GM23248 (cell line): ENCODE measurements around the gene PLCG1. TPM values are rescaled to one million over a fixed set of nuclear protein-coding genes. Genes with fewer than 3 reads are reported as not detected.

Source experiments
- DNase-seq: peaks from one replicate; pipeline ENCODE4 v3.0.0-alpha.2; 2015
- H2AFZ ChIP-seq: fragments of 200-600 bp; sonication (generic); 2 replicates; pipeline ENCODE4 v1.6.1; 2016; ENCODE audit warnings: antibody characterized with exemption
- H3F3A ChIP-seq: fragments of 200-600 bp; sonication (generic); 2 replicates; pipeline ENCODE4 v1.6.1; 2016; ENCODE audit warnings: mild to moderate bottlenecking, antibody characterized with exemption, mixed run types; ENCODE audit not compliant: insufficient read depth
- H3K27ac ChIP-seq: fragments of 200-600 bp; sonication (generic); 2 replicates; pipeline ENCODE4 v1.5.1; 2016; ENCODE audit warnings: mild to moderate bottlenecking
- H3K27me3 ChIP-seq: fragments of 200-600 bp; sonication (generic); replicated peaks from 2 replicates; pipeline ENCODE4 v1.6.1; 2016; ENCODE audit warnings: mild to moderate bottlenecking; ENCODE audit not compliant: insufficient read depth
- H3K36me3 ChIP-seq: fragments of 200-600 bp; sonication (generic); 2 replicates; pipeline ENCODE4 v1.6.1; 2016; ENCODE audit warnings: low read depth, mild to moderate bottlenecking
- H3K4me1 ChIP-seq: fragments of 200-600 bp; sonication (generic); 2 replicates; pipeline ENCODE4 v1.6.1; 2016; ENCODE audit warnings: mild to moderate bottlenecking; ENCODE audit not compliant: insufficient read depth
- H3K4me2 ChIP-seq: fragments of 200-600 bp; sonication (generic); one replicate; pipeline ENCODE4 v1.6.1; 2016; ENCODE audit warnings: mild to moderate bottlenecking; ENCODE audit not compliant: unreplicated experiment
- H3K4me3 ChIP-seq: fragments of 200-600 bp; sonication (generic); 2 replicates; pipeline ENCODE4 v1.5.1; 2016; ENCODE audit warnings: mild to moderate bottlenecking
- H3K79me2 ChIP-seq: fragments of 200-600 bp; sonication (generic); 2 replicates; pipeline ENCODE4 v1.6.1; 2016; ENCODE audit warnings: mild to moderate bottlenecking; ENCODE audit not compliant: insufficient read depth
- H3K9ac ChIP-seq: fragments of 200-600 bp; sonication (generic); 2 replicates; pipeline ENCODE4 v1.6.1; 2016; ENCODE audit warnings: mild to moderate bottlenecking
- H3K9me2 ChIP-seq: fragments of 200-600 bp; sonication (generic); 2 replicates; pipeline ENCODE4 v1.6.1; 2016; ENCODE audit warnings: mixed run types, mild to moderate bottlenecking, moderate library complexity; ENCODE audit not compliant: insufficient read depth
- H3K9me3 ChIP-seq: fragments of 200-600 bp; sonication (generic); one replicate; pipeline ENCODE4 v1.6.1; 2017; ENCODE audit warnings: low read depth
- H4K20me1 ChIP-seq: fragments of 200-600 bp; sonication (generic); 2 replicates; pipeline ENCODE4 v1.6.0; 2016; ENCODE audit not compliant: insufficient read depth
- EZH2 ChIP-seq: fragments of 200-600 bp; sonication (generic); IDR thresholded peaks from 2 replicates; pipeline ENCODE4 v1.6.1; 2018; ENCODE audit warnings: antibody characterized with exemption, mild to moderate bottlenecking; ENCODE audit not compliant: insufficient read depth, poor library complexity, severe bottlenecking
- EZH2phosphoT487 ChIP-seq: fragments of 200-600 bp; sonication (generic); IDR thresholded peaks from 2 replicates; pipeline ENCODE4 v1.6.1; 2018; ENCODE audit warnings: antibody characterized with exemption, moderate library complexity, mild to moderate bottlenecking, low read depth; ENCODE audit not compliant: insufficient read depth
- WGBS, 2 experiments: methylation state at CpG; one replicate each; pipeline ENCODE4 v1.1.6; 2015 to 2017; ENCODE audit warnings: low lambda C conversion rate in 2 of 2, low coverage in 1 of 2; ENCODE audit errors: missing lambda C conversion rate in 2 of 2; 5-methylcytosine and 5-hydroxymethylcytosine counted together
- in situ Hi-C: fragments of 300-500 bp; cut with MboI; formaldehyde crosslinking; loops from 2 replicates; pipeline ENCODE4 v1.15.0; 2020
- microRNA-seq: library from miRNA; unstranded; fragments of <30 nt; microRNA quantifications from one replicate; pipeline ENCODE4, GENCODE V29; 2016; ENCODE audit warnings: borderline number of aligned reads
- polyA plus RNA-seq: library from polyadenylated mRNA; unstranded; fragments of >200 nt; fragmentation: Nextera tagmentation; extraction: Ambion mirVana; gene quantifications from 2 replicates; pipeline ENCODE4 v1.2.1, GENCODE V29; 2016
- small RNA-seq: library from RNA; depleted of rRNA; stranded (forward); fragments of <200 nt; gene quantifications from one replicate; pipeline ENCODE3, GENCODE V24; 2014; ENCODE audit warnings: low read depth, low replicate concordance
- total RNA-seq: library from RNA; depleted of rRNA; stranded (reverse); fragments of >200 nt; shearing (Covaris generic); gene quantifications from 2 replicates; pipeline ENCODE4 v1.2.3, GENCODE V29; 2014; rRNA removed

Gene PLCG1
- total and polyA plus RNA-seq, 2 experiments from 2014 or later = 8.3 to 32.6 TPM

DNA sequence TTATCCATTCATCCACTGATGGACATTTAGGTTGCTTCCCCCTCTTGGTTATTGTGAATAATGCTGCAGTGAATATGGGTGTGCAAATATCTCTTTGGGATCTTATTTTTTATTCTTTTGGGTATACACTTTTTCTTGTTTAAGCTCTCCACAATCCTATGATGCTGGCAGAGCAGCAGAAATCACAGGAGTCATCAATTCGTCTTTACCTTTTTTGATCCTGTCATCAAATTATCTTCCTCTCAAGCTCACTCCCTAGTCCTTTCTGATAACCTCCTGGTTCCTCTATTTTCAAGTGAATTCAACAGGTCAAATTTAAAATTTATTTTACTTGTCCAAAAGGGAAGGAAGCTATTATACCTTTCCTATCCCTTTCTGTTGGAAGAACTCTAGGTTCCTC lies 89.1 kb downstream of the PLCG1 start:
- H3F3A ChIP-seq = peaks cover 15% of the 10 kb centered on the region
- peaks cover 26% of the 10 kb centered on the region for H3K4me1 ChIP-seq
- H3K4me2 ChIP-seq = no peak overlapping the region
- no peak overlapping the region for H3K27ac ChIP-seq
- TF ChIP-seq EZH2phosphoT487 = no peak
- no peak for TF ChIP-seq EZH2
- H4K20me1 ChIP-seq = no peaks in the 10 kb centered on the region
- 97 to 100% methylated on average over 1 of the region's 1 CpG for WGBS, 2 experiments
- no peak overlapping the region for H2AFZ ChIP-seq
- no peak overlapping the region for H3K9ac ChIP-seq
- in situ Hi-C loops = no loop called here
- no peaks in the 10 kb centered on the region for H3K9me2 ChIP-seq
- peaks cover 98% of the 10 kb centered on the region for H3K79me2 ChIP-seq
- DNase-seq = no peak
- H3K9me3 ChIP-seq = no peaks in the 10 kb centered on the region
- H3K27me3 ChIP-seq = no peaks in the 10 kb centered on the region
- no peak overlapping the region for H3K4me3 ChIP-seq
- no peaks in the 10 kb centered on the region for H3K36me3 ChIP-seq

Small RNAs within 50 kb of the gene (microRNA-seq; reads per million reads assigned to microRNA genes)
- gene MIR6871 = not detected

Small RNAs within 50 kb of the gene (small RNA-seq; reads per million reads assigned to genes)
- gene AL022394.1 (not detected), gene MIR6871 (not detected)

Other genes starting within 250 kb of the PLCG1 start
- 7.2 and 9.0 TPM in 2 replicates for gene TOP1, start 108.7 kb upstream of the PLCG1 start, total RNA-seq
- gene TOP1, start 108.7 kb upstream of the PLCG1 start, polyA plus RNA-seq = 17.9 and 18.2 TPM in 2 replicates
- gene ZHX3, start 180.2 kb downstream of the PLCG1 start, total RNA-seq = 37.3 and 38.5 TPM in 2 replicates
- gene ZHX3, start 180.2 kb downstream of the PLCG1 start, polyA plus RNA-seq = 9.8 and 11.5 TPM in 2 replicates
- gene LPIN3, start 203.3 kb downstream of the PLCG1 start, total RNA-seq = 11.1 and 11.5 TPM in 2 replicates
- 13.0 and 14.5 TPM in 2 replicates for gene LPIN3, start 203.3 kb downstream of the PLCG1 start, polyA plus RNA-seq
- 0.13 TPM in 1 of 2 replicates, not detected in the other for gene EMILIN3, start 229.3 kb downstream of the PLCG1 start, total RNA-seq
- gene EMILIN3, start 229.3 kb downstream of the PLCG1 start, polyA plus RNA-seq = 0.11 TPM in 1 of 2 replicates, not detected in the other